ENCODE data around the gene SPEN. TPM values are rescaled to one million over a fixed set of nuclear protein-coding genes. Genes with fewer than 3 reads are reported as not detected.

SPEN gene
- total and polyA plus RNA-seq, 2 of the 4 experiments (the other 2 are of a cell fraction): 7.6 to 15.8 TPM

GRCh38 chr1:15958793-15959192 is 111.3 kb downstream of the SPEN start:
- peaks cover 25% of the 10 kb centered on the region for H3K9me1 ChIP-seq (ENCODE audit: insufficient read depth, low read length)
- H3K27ac ChIP-seq (ENCODE audit: insufficient read depth, low read length): no peak overlapping the region
- peaks cover 14% of the 10 kb centered on the region; the same call in 1 of the 2 replicates for H4K20me1 ChIP-seq (ENCODE audit: insufficient read depth, low read length)
- H3K79me1 ChIP-seq (ENCODE audit: low read depth in 1 of 2, low read length in 2 of 2): peaks cover 51 to 85% of the 10 kb centered on the region in 2 experiments
- no peak overlapping the region for H3K4me2 ChIP-seq (ENCODE audit: low read depth, low read length)
- no peak overlapping the region for H2AFZ ChIP-seq (replicated peaks; ENCODE audit: low read length, poor library complexity)
- H3K18ac ChIP-seq (ENCODE audit: low read depth, low read length): no peak overlapping the region
- CTCF ChIA-PET: interaction anchor here (0.7 to 1.3 kb wide), 3 partner anchors 10 to 167 kb away, joined by 3 to 4 read pairs (median 3); no protein-coding TSS in a partner anchor
- peaks cover 8% of the 10 kb centered on the region; the same call in 1 of the 2 replicates for H3K36me3 ChIP-seq (ENCODE audit: control insufficient read depth, insufficient read depth, low read length)
- H3K9ac ChIP-seq (ENCODE audit: low read depth, low read length): no peak overlapping the region
- in situ Hi-C loops (cut with MboI; ENCODE audit: low sequenced_read_pairs): no loop called here
- peak overlapping the region; percentile 42 for H2AK9ac ChIP-seq (replicated peaks; ENCODE audit: low read depth, low read length, poor library complexity)
- POLR2A ChIA-PET (ENCODE audit: unreplicated experiment): no interaction called here
- peaks cover 19% of the 10 kb centered on the region for H3K4me1 ChIP-seq (ENCODE audit: control insufficient read depth, insufficient read depth, low read length)
- H3K56ac ChIP-seq (ENCODE audit: extremely low read depth, insufficient read depth, low read length): no peak overlapping the region
- H4K8ac ChIP-seq (ENCODE audit: low read depth in 2 of 2, low read length in 2 of 2): peak overlapping the region in 1 of 2 experiments; percentile 3; a peak in 2 of 4 replicates
- no peak overlapping the region for H3K14ac ChIP-seq (replicated peaks; ENCODE audit: low read depth, low read length)
- TF ChIP-seq POLR2A (IDR thresholded peaks at IDR 0.05; ENCODE audit: low read depth, low read length): no peak
- peak; percentile 22; the same call in 1 of the 2 replicates for TF ChIP-seq RAD21 (IDR thresholded peaks at IDR 0.05; ENCODE audit: low read length)
- 0 out of 2 replicates have a peak, but pooled peaks have one; percentile 26 for TF ChIP-seq CTCF (conservative IDR thresholded peaks at IDR 0.05; ENCODE audit: low read depth, low read length)
- TF ChIP-seq, protein P1, sequence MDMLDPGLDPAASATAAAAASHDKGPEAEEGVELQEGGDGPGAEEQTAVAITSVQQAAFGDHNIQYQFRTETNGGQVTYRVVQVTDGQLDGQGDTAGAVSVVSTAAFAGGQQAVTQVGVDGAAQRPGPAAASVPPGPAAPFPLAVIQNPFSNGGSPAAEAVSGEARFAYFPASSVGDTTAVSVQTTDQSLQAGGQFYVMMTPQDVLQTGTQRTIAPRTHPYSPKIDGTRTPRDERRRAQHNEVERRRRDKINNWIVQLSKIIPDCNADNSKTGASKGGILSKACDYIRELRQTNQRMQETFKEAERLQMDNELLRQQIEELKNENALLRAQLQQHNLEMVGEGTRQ (IDR thresholded peaks at IDR 0.05; ENCODE audit: low read depth, low read length): no peak
- no peak for TF ChIP-seq ELK1 (IDR thresholded peaks at IDR 0.05; ENCODE audit: borderline replicate concordance, low read depth, low read length)
- TF ChIP-seq NFE2L2 (IDR thresholded peaks at IDR 0.05; ENCODE audit: low read depth, low read length): no peak
- 0 out of 3 replicates have a peak overlapping the region, but pooled peaks have one; percentile 28 for H2BK15ac ChIP-seq (ENCODE audit: low read depth, low read length)
- intact Hi-C loops (cut with micrococcal nuclease): no loop called here
- no peak for ATAC-seq (ENCODE audit: low read depth)
- no peak overlapping the region for H4K5ac ChIP-seq (ENCODE audit: low read depth, low read length)
- dilution Hi-C loops (cut with HindIII; ENCODE audit: low sequenced_read_pairs, unreplicated experiment): no loop called here
- no peak overlapping the region for H3K4me3 ChIP-seq (ENCODE audit: insufficient read depth, low read depth, low read length)
- BruUV-seq (replicated peaks): no TSS peak
- H4K91ac ChIP-seq (ENCODE audit: insufficient read depth, low read depth, low read length): peak overlapping the region; percentile 51; the same call in 1 of the 2 replicates
- DNase-seq: peak; percentile 53
- H3K4ac ChIP-seq (ENCODE audit: low read depth, low read length): no peak overlapping the region; the same call in 1 of the 2 replicates
- H3K27me3 ChIP-seq (ENCODE audit: control insufficient read depth, insufficient read depth, low read length): no peaks in the 10 kb centered on the region
- H2BK20ac ChIP-seq (ENCODE audit: low read depth, low read length): no peak overlapping the region
- H2BK5ac ChIP-seq (ENCODE audit: low read depth, low read length, poor library complexity, severe bottlenecking): peak overlapping the region; percentile 23
- H2AK5ac ChIP-seq (ENCODE audit: low read depth, low read length): peak overlapping the region; percentile 88
- H3K23ac ChIP-seq (ENCODE audit: low read depth, low read length): no peak overlapping the region; the same call in 1 of the 2 replicates
- H2BK120ac ChIP-seq (ENCODE audit: low read depth, low read length): peak overlapping the region; percentile 56
- no peaks in the 10 kb centered on the region for H3K9me3 ChIP-seq (ENCODE audit: control insufficient read depth, insufficient read depth, low read length)
